GM10248 (cell line): Measurements from ENCODE around the gene PEAK3.

Experiments
- CTCF ChIA-PET: fragments of 300-600 bp; sonication (Branson Sonifier 250); formaldehyde crosslinking; extraction: SDS; loops from one replicate; lab custom pipeline; 2021; ENCODE audit warnings: antibody characterized with exemption; lab: Yijun Ruan, JAX
- POLR2A ChIA-PET: fragments of 350-650 bp; sonication (Branson Sonifier 250); formaldehyde crosslinking; extraction: SDS; loops from one replicate; lab custom pipeline; 2020; ENCODE audit warnings: antibody characterized with exemption; lab: Yijun Ruan, JAX
- DNase-seq: peaks from one replicate; pipeline ENCODE4 v3.0.0; 2012; ENCODE audit errors: extremely low spot score
- CTCF ChIP-seq: IDR thresholded peaks from 2 replicates; pipeline ENCODE4 v1.5.1; 2012; ENCODE audit warnings: mild to moderate bottlenecking, low read depth; ENCODE audit errors: extremely low read depth, missing control alignments, control extremely low read depth

Gene PEAK3

GRCh38 chr19:2278459-2279158, 3.4 kb downstream of the PEAK3 start:
- CTCF ChIA-PET: interaction anchor here (1.8 kb wide), 1 partner anchor 43 kb away, joined by 6 read pairs; the partner anchor contains the start of gene PLEKHJ1
- POLR2A ChIA-PET: interaction anchor here (1.0 to 1.6 kb wide), 2 partner anchors 9 to 11 kb away, joined by 3 to 5 read pairs; no protein-coding TSS in a partner anchor

GRCh38 chr19:2277138-2277537, 4.8 kb downstream of the PEAK3 start:
- no peak for DNase-seq
- ChIA-PET CTCF (interaction anchor here (1.5 to 6.2 kb wide), 3 partner anchors 38 to 82 kb away, joined by 3 to 37 read pairs (median 6); partner anchors contain the start of gene PLEKHJ1), POLR2A (interaction anchor here (0.5 kb wide), 1 partner anchor 201 kb away, joined by 3 read pairs; no protein-coding TSS in a partner anchor)
- TF ChIP-seq CTCF: no peak

More at GRCh38 chr19:2278459-2279158, 3.4 kb downstream of the PEAK3 start:
- no peak for TF ChIP-seq CTCF
- no peak for DNase-seq

- no peak for DNase-seq
- POLR2A ChIA-PET: interaction anchor here (0.5 kb wide), 1 partner anchor 201 kb away, joined by 3 read pairs; no protein-coding TSS in a partner anchor
- CTCF ChIA-PET: interaction anchor here (1.2 to 6.2 kb wide), 5 partner anchors 37 to 122 kb away, joined by 3 to 37 read pairs (median 6); partner anchors contain the start of gene PLEKHJ1
- TF ChIP-seq CTCF: no peak
Measured at GRCh38 chr19:2276429-2276986, 5.5 kb downstream of the PEAK3 start.

GRCh38 chr19:2275588-2276428, 6.2 kb downstream of the PEAK3 start:
- DNase-seq: no peak
- TF ChIP-seq CTCF: no peak
- CTCF ChIA-PET: interaction anchor here (0.6 to 6.2 kb wide), 9 partner anchors 12 to 121 kb away, joined by 3 to 37 read pairs (median 8); partner anchors contain the start of gene PLEKHJ1
- POLR2A ChIA-PET: interaction anchor here (0.7 to 1.2 kb wide), 2 partner anchors 12 to 25 kb away, joined by 4 to 5 read pairs; no protein-coding TSS in a partner anchor

- CTCF ChIA-PET: interaction anchor here (0.6 to 6.2 kb wide), 11 partner anchors 10 to 120 kb away, joined by 3 to 37 read pairs (median 7); partner anchors contain the start of gene PLEKHJ1
- peak; percentile 51 for TF ChIP-seq CTCF
- POLR2A ChIA-PET: interaction anchor here (0.6 to 1.2 kb wide), 8 partner anchors 12 to 346 kb away, joined by 3 to 5 read pairs (median 4); no protein-coding TSS in a partner anchor
- no peak for DNase-seq
Measured at GRCh38 chr19:2274931-2275535, 6.9 kb downstream of the PEAK3 start.
